KMS-11 (cell line): Measurements from ENCODE around the gene MBOAT1.

ENCODE experiments used
- H2AFZ ChIP-seq: fragments of 200-600 bp; sonication (generic); 2 replicates; pipeline ENCODE4 v1.6.1; 2016; ENCODE audit warnings: antibody characterized with exemption, mixed run types, low read depth
- H3K27ac ChIP-seq: fragments of 200-600 bp; sonication (generic); 2 replicates; pipeline ENCODE4 v1.6.1; 2016; ENCODE audit warnings: mild to moderate bottlenecking, mixed run types
- H3K27me3 ChIP-seq: fragments of 200-600 bp; sonication (generic); 2 replicates; pipeline ENCODE4 v1.6.1; 2017; ENCODE audit warnings: mild to moderate bottlenecking, low read depth, mixed run types, moderate library complexity; ENCODE audit not compliant: insufficient read depth
- H3K36me3 ChIP-seq: fragments of 200-600 bp; sonication (generic); 2 replicates; pipeline ENCODE4 v1.6.1; 2017; ENCODE audit warnings: mild to moderate bottlenecking, mixed run types; ENCODE audit not compliant: insufficient read depth
- H3K4me1 ChIP-seq: fragments of 200-600 bp; sonication (generic); 2 replicates; pipeline ENCODE4 v1.6.1; 2016; ENCODE audit warnings: mild to moderate bottlenecking, low read depth, mixed run types; ENCODE audit not compliant: poor library complexity, severe bottlenecking
- H3K4me2 ChIP-seq: fragments of 200-600 bp; sonication (generic); 2 replicates; pipeline ENCODE4 v1.7.0; 2016; ENCODE audit warnings: mild to moderate bottlenecking, mixed run types
- H3K4me3 ChIP-seq: fragments of 200-600 bp; sonication (generic); IDR thresholded peaks from 2 replicates; pipeline ENCODE4 v1.6.1; 2017; ENCODE audit warnings: low read depth, low read length, mixed read lengths; ENCODE audit not compliant: insufficient read depth
- H3K79me2 ChIP-seq: fragments of 200-600 bp; sonication (generic); 2 replicates; pipeline ENCODE4 v1.6.1; 2016; ENCODE audit warnings: low read depth, mixed run types; ENCODE audit not compliant: insufficient read depth
- H3K9ac ChIP-seq: fragments of 200-600 bp; sonication (generic); 2 replicates; pipeline ENCODE4 v1.6.1; 2016; ENCODE audit warnings: mild to moderate bottlenecking, mixed run types
- H4K20me1 ChIP-seq: fragments of 200-600 bp; sonication (generic); 2 replicates; pipeline ENCODE4 v1.6.1; 2016; ENCODE audit warnings: mild to moderate bottlenecking, mixed run types; ENCODE audit not compliant: insufficient read depth
- TF ChIP-seq, protein P1 (sequence below): fragments of 200-600 bp; sonication (generic); conservative IDR thresholded peaks from 2 replicates; pipeline ENCODE4 v1.6.1; 2017; ENCODE audit warnings: low read depth, mild to moderate bottlenecking, antibody characterized with exemption, low read length, moderate library complexity, mixed read lengths

MBOAT1 gene

DNA sequence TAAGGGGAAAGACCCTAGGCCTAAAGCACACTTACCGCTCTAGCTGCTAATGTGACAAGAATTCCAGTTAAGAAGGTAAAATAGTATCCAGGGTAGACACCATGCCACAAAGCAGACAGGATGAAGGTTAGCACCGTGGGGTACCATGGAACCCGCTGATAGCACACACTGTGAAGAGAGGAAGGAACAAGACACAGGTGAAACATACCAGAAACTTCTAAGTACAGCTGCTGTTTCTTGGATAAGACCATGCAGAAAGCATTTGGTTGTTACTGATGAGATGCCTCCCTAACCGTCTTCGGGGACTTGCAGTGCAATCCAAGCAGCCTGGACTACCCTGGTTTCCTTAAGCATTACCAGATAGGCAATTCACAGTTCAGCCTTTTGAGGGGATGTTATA is 99.4 kb downstream of the MBOAT1 start:
- no peaks in the 10 kb centered on the region for H3K27me3 ChIP-seq
- H2AFZ ChIP-seq, result no peak overlapping the region
- no peak overlapping the region for H3K9ac ChIP-seq
- TF ChIP-seq, protein P1, sequence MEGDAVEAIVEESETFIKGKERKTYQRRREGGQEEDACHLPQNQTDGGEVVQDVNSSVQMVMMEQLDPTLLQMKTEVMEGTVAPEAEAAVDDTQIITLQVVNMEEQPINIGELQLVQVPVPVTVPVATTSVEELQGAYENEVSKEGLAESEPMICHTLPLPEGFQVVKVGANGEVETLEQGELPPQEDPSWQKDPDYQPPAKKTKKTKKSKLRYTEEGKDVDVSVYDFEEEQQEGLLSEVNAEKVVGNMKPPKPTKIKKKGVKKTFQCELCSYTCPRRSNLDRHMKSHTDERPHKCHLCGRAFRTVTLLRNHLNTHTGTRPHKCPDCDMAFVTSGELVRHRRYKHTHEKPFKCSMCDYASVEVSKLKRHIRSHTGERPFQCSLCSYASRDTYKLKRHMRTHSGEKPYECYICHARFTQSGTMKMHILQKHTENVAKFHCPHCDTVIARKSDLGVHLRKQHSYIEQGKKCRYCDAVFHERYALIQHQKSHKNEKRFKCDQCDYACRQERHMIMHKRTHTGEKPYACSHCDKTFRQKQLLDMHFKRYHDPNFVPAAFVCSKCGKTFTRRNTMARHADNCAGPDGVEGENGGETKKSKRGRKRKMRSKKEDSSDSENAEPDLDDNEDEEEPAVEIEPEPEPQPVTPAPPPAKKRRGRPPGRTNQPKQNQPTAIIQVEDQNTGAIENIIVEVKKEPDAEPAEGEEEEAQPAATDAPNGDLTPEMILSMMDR, result no peak
- H3K4me3 ChIP-seq, result no peak overlapping the region
- H3K4me2 ChIP-seq, result no peak overlapping the region
- no peaks in the 10 kb centered on the region for H3K36me3 ChIP-seq
- peaks cover 4% of the 10 kb centered on the region for H3K4me1 ChIP-seq
- no peaks in the 10 kb centered on the region for H3K79me2 ChIP-seq
- no peaks in the 10 kb centered on the region for H4K20me1 ChIP-seq
- H3K27ac ChIP-seq, result no peak overlapping the region

DNA sequence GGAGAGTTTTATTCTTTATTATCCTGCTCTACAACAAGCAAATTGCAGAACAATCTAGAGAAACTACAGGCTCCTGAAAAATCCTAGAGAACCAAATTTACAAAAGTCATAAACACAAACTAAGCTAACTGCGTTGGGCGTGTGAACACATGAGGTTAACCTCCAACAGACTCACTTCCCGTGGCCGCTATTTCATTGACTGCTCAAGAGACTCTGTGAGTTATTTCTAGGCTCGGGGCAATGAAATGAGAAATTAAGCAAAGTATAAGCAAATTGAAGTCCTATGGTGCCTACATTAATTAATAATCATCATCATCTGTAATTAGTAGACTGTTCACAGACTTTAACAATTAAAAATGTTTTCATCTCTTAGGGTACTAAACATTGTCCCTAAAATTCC is 100.0 kb downstream of the MBOAT1 start:
- no peak overlapping the region for H3K4me3 ChIP-seq
- H3K79me2 ChIP-seq, result no peaks in the 10 kb centered on the region
- H3K4me2 ChIP-seq, result no peak overlapping the region
- H3K36me3 ChIP-seq, result no peaks in the 10 kb centered on the region
- H2AFZ ChIP-seq, result no peak overlapping the region
- no peak overlapping the region for H3K9ac ChIP-seq
- no peaks in the 10 kb centered on the region for H4K20me1 ChIP-seq
- no peak overlapping the region for H3K27ac ChIP-seq
- H3K27me3 ChIP-seq, result no peaks in the 10 kb centered on the region
- TF ChIP-seq, protein P1, result no peak
- peaks cover 4% of the 10 kb centered on the region for H3K4me1 ChIP-seq

DNA sequence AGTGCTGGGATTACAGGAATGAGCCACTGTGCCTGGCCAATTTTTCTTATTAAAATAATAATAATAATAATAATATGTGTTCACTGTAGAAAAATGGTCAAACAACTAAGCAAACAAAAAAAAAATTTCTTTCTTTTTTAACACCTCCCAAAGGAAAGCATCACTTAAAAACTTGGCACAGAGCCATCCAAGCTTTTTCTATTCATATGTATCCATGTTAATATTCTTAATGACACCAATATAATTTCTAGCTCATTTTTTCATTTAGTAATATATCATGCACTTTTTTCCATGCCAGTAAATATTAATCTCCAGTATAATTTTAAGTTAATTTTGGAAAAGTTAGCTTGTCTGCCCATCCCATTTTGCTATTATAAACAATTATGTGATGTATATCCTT is 101.8 kb downstream of the MBOAT1 start:
- peaks cover 4% of the 10 kb centered on the region for H3K4me1 ChIP-seq
- H3K4me3 ChIP-seq, result no peak overlapping the region
- H3K27me3 ChIP-seq, result no peaks in the 10 kb centered on the region
- no peak overlapping the region for H3K4me2 ChIP-seq
- H3K27ac ChIP-seq, result no peak overlapping the region
- H3K79me2 ChIP-seq, result no peaks in the 10 kb centered on the region
- no peaks in the 10 kb centered on the region for H3K36me3 ChIP-seq
- no peak overlapping the region for H3K9ac ChIP-seq
- TF ChIP-seq, protein P1, result no peak
- H2AFZ ChIP-seq, result no peak overlapping the region
- no peaks in the 10 kb centered on the region for H4K20me1 ChIP-seq

DNA sequence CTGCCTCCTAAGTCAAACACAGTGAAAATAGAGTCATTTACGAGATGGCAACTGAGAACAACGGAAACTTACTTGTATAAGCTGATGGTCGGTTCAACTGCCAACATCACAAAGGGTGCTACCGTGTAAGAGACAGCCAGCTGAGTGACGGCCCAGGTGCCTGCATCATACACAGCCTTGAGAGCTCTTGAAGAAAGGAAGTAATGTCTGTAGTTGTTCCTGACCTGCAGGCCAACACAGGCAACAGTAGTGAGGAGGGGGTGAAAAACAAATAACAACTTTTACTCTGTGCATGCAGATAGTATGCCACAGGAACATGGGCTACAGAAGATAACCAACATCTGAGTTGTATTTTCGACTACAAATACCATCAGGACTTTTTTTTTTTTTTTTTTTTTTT is 102.7 kb downstream of the MBOAT1 start:
- no peak overlapping the region for H3K9ac ChIP-seq
- no peak overlapping the region for H3K4me2 ChIP-seq
- no peaks in the 10 kb centered on the region for H3K36me3 ChIP-seq
- H3K27me3 ChIP-seq, result no peaks in the 10 kb centered on the region
- TF ChIP-seq, protein P1, result no peak
- H2AFZ ChIP-seq, result no peak overlapping the region
- H3K79me2 ChIP-seq, result no peaks in the 10 kb centered on the region
- no peaks in the 10 kb centered on the region for H4K20me1 ChIP-seq
- no peak overlapping the region for H3K4me3 ChIP-seq
- H3K27ac ChIP-seq, result no peak overlapping the region
- H3K4me1 ChIP-seq, result peaks cover 4% of the 10 kb centered on the region
